Mesothelial cell of epicardium (in vitro differentiated cells): ENCODE data around the gene GGA2. TPM values are rescaled to one million over a fixed set of nuclear protein-coding genes. Genes with fewer than 3 reads are reported as not detected.

ENCODE experiments used
- DNase-seq, 2 experiments: peaks; one replicate each; pipeline ENCODE4 v3.0.0; 2021; ENCODE audit warnings: low spot score in 2 of 2; ENCODE audit not compliant: unreplicated experiment in 2 of 2
- H3K27ac Mint-ChIP-seq: 2 replicates; pipeline ENCODE4 v1.8.0; 2021; ENCODE audit warnings: mixed read lengths
- H3K27me3 Mint-ChIP-seq: 2 replicates; pipeline ENCODE4 v1.8.0; 2021; ENCODE audit warnings: low read depth, mixed read lengths
- H3K36me3 Mint-ChIP-seq: 2 replicates; pipeline ENCODE4 v1.8.0; 2021; ENCODE audit warnings: mixed read lengths
- H3K4me1 Mint-ChIP-seq: 2 replicates; pipeline ENCODE4 v1.8.0; 2021; ENCODE audit warnings: mixed read lengths
- H3K4me3 Mint-ChIP-seq: 2 replicates; pipeline ENCODE4 v1.8.0; 2021; ENCODE audit warnings: mild to moderate bottlenecking, moderate library complexity, mixed read lengths
- H3K9me3 Mint-ChIP-seq: 2 replicates; pipeline ENCODE4 v1.8.0; 2021; ENCODE audit warnings: mixed read lengths
- total RNA-seq: library from RNA; stranded (reverse); gene quantifications from 3 replicates; pipeline ENCODE4 v1.2.1, GENCODE V29; 2021
- TF ChIP-seq, protein P1 (sequence below): fragments of 200-600 bp; sonication (generic); IDR thresholded peaks from one replicate; pipeline ENCODE4 v1.5.0; 2021; ENCODE audit warnings: antibody characterized with exemption; ENCODE audit not compliant: unreplicated experiment

The GGA2 gene
- total RNA-seq, 1 donor from 2014 or later, result 102 TPM

DNA sequence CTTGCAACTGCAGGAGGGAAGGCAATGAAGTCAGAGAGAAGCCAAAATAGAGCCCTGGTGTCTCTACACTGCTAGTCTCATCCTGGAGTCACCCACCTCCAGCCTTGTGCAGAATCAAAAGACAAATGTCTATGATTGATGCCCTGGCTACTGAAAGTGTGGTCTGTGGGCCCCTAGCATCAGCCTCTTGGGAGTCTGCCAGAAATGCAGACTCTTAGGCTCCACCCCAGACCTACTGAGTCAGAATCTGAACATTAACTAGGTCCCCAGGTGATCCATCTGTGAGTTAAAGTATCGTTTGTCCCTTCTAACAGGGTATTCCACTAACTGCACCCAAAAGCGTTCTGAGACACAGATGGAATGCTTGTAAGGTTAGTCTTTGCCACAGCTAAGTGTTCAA, 25.6 kb upstream of the GGA2 start:
- Mint-ChIP-seq H3K9me3 (no peaks in the 10 kb centered on the region), H3K27me3 (no peaks in the 10 kb centered on the region), H3K27ac (no peak overlapping the region), H3K4me3 (no peak overlapping the region), H3K4me1 (no peaks in the 10 kb centered on the region), H3K36me3 (peaks cover 29% of the 10 kb centered on the region)
- TF ChIP-seq, protein P1, sequence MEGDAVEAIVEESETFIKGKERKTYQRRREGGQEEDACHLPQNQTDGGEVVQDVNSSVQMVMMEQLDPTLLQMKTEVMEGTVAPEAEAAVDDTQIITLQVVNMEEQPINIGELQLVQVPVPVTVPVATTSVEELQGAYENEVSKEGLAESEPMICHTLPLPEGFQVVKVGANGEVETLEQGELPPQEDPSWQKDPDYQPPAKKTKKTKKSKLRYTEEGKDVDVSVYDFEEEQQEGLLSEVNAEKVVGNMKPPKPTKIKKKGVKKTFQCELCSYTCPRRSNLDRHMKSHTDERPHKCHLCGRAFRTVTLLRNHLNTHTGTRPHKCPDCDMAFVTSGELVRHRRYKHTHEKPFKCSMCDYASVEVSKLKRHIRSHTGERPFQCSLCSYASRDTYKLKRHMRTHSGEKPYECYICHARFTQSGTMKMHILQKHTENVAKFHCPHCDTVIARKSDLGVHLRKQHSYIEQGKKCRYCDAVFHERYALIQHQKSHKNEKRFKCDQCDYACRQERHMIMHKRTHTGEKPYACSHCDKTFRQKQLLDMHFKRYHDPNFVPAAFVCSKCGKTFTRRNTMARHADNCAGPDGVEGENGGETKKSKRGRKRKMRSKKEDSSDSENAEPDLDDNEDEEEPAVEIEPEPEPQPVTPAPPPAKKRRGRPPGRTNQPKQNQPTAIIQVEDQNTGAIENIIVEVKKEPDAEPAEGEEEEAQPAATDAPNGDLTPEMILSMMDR, result no peak
- no peak for DNase-seq

DNA sequence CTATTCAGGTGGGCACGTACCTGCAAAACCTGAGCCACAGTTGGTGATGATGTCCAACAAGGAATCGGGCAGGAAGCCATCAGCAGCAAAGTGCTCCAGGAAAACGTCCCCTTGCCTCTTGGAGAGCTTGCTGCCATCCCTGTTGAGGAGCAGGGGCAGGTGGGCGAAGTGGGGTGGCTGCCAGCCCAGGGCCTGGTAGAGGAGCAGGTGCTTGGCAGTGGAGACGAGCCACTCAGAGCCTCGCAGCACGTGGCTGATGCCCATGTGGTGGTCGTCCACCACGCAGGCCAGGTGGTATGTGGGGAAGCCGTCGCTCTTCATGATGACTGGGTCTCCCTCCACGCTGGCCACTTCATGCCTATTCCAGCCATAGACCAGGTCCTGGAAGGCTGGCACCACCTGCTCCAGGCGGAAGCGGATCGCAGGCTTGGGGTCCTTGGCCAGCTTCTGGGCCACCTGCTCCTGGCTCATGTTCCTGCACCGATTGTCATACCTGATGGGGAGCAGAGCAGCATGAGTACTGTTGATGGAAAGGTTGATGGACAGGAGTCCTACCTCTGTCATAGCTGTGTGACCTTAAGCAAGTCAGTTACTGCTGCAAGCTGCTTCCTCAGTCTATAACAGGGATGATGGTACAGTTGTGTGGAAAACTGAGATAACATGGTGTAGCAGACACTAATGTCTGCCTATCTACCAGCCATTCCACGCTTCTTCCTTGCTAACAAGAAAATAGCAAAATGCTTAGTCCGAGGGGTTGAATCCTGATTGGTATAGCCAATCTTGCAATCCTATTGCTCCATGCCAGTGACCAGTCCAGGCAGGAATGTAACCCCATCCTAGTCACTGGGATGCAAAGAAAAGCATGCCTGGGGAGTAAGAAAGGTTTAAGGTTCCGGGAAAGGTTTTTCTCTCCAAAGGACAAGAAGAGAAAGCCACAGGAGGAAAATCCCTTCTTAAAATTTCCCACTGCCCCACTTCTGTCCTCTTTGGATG, 24.9 kb upstream of the GGA2 start:
- TF ChIP-seq, protein P1, result no peak
- H3K36me3 Mint-ChIP-seq, result peaks cover 29% of the 10 kb centered on the region
- no peaks in the 10 kb centered on the region for H3K9me3 Mint-ChIP-seq
- no peaks in the 10 kb centered on the region for H3K4me1 Mint-ChIP-seq
- H3K27ac Mint-ChIP-seq, result no peak overlapping the region
- DNase-seq, result no peak
- no peaks in the 10 kb centered on the region for H3K27me3 Mint-ChIP-seq
- H3K4me3 Mint-ChIP-seq, result no peak overlapping the region

DNA sequence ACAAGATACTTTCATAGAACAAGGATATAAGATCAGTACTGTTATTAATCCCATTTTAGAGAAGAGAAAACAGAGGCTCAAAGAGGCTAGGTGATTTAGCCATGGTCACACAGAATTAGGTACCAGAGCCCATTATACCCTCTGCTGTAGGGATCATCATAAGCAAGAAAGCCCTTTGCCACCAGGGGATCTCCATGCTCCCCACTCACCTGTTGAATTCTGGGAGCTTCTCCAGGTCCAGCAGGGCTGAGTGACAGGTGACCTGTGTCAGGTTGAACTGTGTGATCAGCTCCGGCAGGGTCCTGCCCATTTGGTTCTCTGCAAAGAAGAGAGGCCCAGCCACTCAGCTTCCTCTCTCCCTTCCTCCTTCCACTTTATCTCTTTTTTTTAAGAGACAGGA, 22.2 kb upstream of the GGA2 start:
- Mint-ChIP-seq H3K27ac (no peak overlapping the region), H3K36me3 (peaks cover 23% of the 10 kb centered on the region), H3K4me1 (no peaks in the 10 kb centered on the region), H3K9me3 (no peaks in the 10 kb centered on the region), H3K27me3 (no peaks in the 10 kb centered on the region), H3K4me3 (no peak overlapping the region)
- TF ChIP-seq, protein P1, result no peak
- no peak for DNase-seq

DNA sequence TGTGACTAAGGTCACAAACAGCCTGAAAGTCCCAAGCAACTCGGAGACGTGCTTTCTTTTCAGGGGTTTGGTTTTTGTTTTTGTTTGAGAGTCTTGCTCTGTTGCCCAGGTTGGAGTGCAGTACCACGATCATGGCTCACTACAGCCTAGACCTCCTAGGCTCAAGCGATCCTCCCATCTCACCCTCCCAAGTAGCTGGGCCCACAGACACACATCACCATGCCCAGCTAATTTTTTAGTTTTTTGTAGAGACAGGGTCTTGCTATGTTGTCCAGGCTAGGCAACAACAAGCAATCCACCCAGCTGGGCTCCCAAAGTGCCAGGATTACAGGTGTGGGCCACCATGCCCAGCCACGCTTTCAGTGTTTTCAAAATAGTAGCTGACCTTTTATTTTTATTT, 19.8 kb upstream of the GGA2 start:
- Mint-ChIP-seq H3K9me3 (no peaks in the 10 kb centered on the region), H3K36me3 (peaks cover 27% of the 10 kb centered on the region), H3K4me1 (no peaks in the 10 kb centered on the region), H3K27me3 (no peaks in the 10 kb centered on the region), H3K4me3 (no peak overlapping the region), H3K27ac (no peak overlapping the region)
- no peak for DNase-seq
- TF ChIP-seq, protein P1, result no peak

DNA sequence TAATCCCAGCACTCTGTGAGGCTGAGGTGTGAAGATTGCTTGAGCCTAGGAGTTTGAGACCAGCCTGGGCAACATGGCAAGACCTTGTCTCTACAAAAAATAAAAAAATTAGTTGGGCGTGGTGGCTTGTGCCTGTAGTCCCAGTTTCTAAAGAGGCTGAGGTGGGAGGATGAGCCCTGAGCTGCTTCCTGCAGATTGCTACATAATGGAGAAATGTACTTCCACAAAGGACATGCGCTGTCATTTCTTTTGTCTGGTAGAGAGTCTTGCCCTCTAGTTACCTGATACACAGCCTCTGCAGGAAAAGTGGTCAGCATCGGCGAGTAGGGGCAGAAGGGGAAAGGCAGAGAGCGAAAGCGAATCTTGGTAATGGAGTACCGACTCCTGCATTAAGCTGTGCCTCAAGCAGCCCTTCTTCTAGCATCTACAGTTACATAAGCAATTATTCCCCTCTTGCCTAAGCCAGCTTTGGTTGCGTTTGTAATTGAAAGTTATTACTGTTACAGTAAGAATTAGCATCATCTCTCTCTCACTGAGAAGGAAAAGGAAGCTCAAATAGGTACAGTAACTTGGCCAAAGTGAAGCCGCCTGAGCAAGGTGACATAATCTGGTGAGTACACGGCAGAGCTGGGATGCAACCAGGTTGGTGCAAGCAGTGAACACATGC, 18.5 kb upstream of the GGA2 start:
- no peaks in the 10 kb centered on the region for H3K27me3 Mint-ChIP-seq
- H3K27ac Mint-ChIP-seq, result no peak overlapping the region
- no peak overlapping the region for H3K4me3 Mint-ChIP-seq

More for the DNA sequence above, 18.5 kb upstream of the GGA2 start:
- Mint-ChIP-seq H3K36me3 (peaks cover 30% of the 10 kb centered on the region), H3K9me3 (no peaks in the 10 kb centered on the region), H3K4me1 (no peaks in the 10 kb centered on the region)
- TF ChIP-seq, protein P1, result no peak
- DNase-seq, result no peak
